ENCODE results near the gene EFCC1. TPM values are rescaled to one million over a fixed set of nuclear protein-coding genes. Genes with fewer than 3 reads are reported as not detected.

The EFCC1 gene
- total and polyA plus RNA-seq, 3 donors from 2014 or later, result 2.6 to 2.9 (median 2.8) TPM

DNA sequence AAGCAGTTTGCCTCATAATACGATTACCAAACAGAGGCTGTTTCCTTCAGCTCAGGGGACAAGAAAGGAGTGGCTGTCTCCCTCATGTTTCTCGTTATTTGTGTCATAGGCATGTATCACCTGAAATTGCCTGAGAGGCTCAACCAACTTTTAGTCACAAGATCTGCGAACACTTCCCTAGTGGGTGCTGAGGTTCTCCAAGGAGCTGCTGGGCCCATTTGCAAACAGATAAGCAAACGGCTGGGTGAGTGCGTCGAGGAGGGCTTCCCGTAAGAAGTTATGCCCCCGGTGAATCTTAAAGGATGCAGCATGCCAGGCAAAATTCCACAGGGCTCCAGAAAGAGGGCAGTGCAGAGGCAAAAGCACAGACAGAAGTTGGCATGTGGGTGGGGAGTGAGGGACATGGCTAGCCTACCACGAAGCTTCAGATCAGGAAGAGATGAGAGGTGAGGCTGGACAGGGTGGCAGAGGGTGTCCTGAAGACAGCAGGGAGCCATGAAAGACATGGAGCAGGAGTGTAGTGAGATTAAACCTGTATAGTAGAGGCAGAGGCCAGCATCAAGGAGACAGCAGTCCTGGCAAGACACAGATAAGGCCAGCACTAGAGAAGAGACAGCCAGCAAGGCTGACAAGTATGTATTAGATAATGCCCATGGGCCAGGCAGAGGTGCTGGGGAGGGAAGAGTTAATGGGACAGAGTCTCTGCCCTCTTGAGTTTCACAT lies 55.5 kb downstream of the EFCC1 start:
- H3K27ac ChIP-seq, result no peak overlapping the region
- no peak overlapping the region for H3K4me3 ChIP-seq
- no peaks in the 10 kb centered on the region for H3K9me3 ChIP-seq
- H3K4me1 ChIP-seq, result peaks cover 22% of the 10 kb centered on the region
- no peak for DNase-seq
- H3K27me3 ChIP-seq, result no peaks in the 10 kb centered on the region
- intact Hi-C loops (cut with DNase I; ENCODE audit: low total_unique reads), result no loop called here
- WGBS, 2 donors, result 59 to 71% methylated on average over 9 of the region's 9 CpGs
- TF ChIP-seq POLR2A (IDR thresholded peaks at IDR 0.05), result no peak
- TF ChIP-seq, protein P1, sequence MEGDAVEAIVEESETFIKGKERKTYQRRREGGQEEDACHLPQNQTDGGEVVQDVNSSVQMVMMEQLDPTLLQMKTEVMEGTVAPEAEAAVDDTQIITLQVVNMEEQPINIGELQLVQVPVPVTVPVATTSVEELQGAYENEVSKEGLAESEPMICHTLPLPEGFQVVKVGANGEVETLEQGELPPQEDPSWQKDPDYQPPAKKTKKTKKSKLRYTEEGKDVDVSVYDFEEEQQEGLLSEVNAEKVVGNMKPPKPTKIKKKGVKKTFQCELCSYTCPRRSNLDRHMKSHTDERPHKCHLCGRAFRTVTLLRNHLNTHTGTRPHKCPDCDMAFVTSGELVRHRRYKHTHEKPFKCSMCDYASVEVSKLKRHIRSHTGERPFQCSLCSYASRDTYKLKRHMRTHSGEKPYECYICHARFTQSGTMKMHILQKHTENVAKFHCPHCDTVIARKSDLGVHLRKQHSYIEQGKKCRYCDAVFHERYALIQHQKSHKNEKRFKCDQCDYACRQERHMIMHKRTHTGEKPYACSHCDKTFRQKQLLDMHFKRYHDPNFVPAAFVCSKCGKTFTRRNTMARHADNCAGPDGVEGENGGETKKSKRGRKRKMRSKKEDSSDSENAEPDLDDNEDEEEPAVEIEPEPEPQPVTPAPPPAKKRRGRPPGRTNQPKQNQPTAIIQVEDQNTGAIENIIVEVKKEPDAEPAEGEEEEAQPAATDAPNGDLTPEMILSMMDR (IDR thresholded peaks at IDR 0.05), result no peak
- no peaks in the 10 kb centered on the region for H3K36me3 ChIP-seq (ENCODE audit: low read depth, missing control alignments)

DNA sequence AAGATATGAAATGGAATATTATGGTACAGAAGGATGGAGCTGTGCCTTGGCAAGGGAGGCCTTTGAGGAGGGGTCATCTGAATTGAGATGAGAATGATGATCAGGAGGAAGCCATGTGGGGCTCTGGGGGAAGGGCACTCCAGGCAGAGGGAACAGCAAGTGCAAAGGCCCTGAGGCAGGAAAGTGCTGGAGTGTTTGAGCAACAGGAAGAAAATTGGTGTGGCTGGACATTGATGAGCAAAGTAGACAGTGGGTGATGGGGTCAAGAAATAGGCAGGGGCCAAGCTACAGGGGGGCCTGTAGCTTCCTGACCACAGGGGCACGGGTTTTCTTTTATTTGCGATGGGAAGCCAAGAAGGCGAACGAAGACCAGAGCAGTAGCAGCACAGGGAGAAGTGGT lies 56.1 kb downstream of the EFCC1 start:
- TF ChIP-seq, protein P1 (IDR thresholded peaks at IDR 0.05), result no peak
- no peak for TF ChIP-seq POLR2A (IDR thresholded peaks at IDR 0.05)
- no peak for DNase-seq
- H3K36me3 ChIP-seq (ENCODE audit: low read depth, missing control alignments), result no peaks in the 10 kb centered on the region
- H3K4me3 ChIP-seq, result no peak overlapping the region
- H3K27ac ChIP-seq, result no peak overlapping the region
- H3K9me3 ChIP-seq, result no peaks in the 10 kb centered on the region
- intact Hi-C loops (cut with DNase I; ENCODE audit: low total_unique reads), result no loop called here
- 92 to 96% methylated on average over 4 of the region's 4 CpGs for WGBS, 2 donors
- no peaks in the 10 kb centered on the region for H3K27me3 ChIP-seq
- peaks cover 22% of the 10 kb centered on the region for H3K4me1 ChIP-seq

DNA sequence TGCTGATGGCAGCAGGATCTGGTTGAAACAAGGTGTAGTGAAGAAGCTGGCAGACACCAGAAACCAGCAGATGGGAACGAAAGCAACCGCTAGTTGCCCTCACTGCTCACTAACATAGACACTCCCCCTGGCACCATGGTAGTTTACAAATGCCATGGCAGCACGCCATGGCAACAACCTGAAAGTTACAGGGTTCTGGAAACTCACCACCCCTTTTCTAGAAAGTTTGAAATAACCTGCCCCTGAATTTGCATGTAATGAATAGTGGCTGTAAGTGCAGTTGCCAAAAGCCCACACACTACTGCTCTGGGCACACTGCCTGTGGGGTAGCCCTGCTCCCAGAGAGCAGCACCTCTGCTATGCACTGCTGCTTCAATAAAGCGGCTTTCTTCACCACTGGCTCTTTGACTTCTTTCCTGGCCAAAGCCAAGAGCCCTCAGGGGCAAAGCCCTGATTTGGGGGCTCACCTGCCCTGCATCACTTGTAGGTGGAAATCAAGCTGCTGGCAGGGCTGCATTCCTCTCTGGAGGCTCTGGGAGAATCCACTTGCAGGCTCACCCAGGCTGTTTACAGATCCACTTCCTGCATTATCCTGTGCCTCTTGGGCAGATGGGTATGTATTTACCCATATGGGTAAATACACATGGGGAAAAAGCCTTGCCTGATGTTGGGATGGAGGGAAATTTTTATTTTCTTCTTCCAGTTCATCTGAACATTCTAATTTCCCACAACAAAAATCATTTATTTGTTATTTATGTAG lies 57.5 kb downstream of the EFCC1 start:
- DNase-seq, result peak; percentile 44
- WGBS, 2 donors, result 65 to 73% methylated on average over 3 to 4 of the region's 4 CpGs

DNA sequence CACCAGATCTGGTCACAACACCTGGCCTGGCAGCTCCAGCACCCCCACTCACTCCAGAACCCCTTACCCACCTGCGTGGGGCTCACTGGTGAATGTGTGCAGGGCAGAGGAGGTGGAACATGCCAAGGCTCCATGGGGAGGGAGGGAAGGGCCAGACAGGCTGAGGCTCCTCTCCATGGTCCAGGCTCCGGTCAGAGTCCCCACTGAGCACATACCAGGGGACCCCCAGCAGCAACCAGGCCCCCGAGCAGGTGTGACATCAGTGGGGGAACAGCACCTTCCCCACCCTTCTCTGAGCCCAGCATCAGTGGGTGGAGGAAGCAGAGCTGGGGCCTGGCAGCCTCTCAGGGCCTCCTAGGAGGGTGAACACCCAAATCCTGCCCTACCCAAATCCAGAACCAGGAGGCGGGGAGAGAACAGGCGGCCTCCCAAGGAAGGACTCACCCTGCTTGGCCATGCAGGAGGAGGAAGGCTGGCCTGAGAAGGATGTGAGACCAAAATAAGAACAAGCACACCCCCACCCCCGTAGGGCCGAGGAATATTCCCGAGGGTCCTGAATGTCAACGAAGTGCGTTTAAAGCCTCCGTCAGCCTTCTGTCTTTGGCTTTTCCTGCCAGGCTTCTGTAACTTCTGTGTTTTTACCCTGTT lies 58.3 kb downstream of the EFCC1 start:
- no peak overlapping the region for H3K4me3 ChIP-seq
- H3K27ac ChIP-seq, result no peak overlapping the region
- no peaks in the 10 kb centered on the region for H3K36me3 ChIP-seq (ENCODE audit: low read depth, missing control alignments)
- no peak for DNase-seq
- intact Hi-C loops (cut with DNase I; ENCODE audit: low total_unique reads), result no loop called here
- no peaks in the 10 kb centered on the region for H3K9me3 ChIP-seq
- no peak for TF ChIP-seq POLR2A (IDR thresholded peaks at IDR 0.05)
- TF ChIP-seq, protein P1 (IDR thresholded peaks at IDR 0.05), result no peak
- WGBS, 2 donors, result 85 to 93% methylated on average over 10 to 11 of the region's 11 CpGs
- no peaks in the 10 kb centered on the region for H3K27me3 ChIP-seq
- peaks cover 3% of the 10 kb centered on the region for H3K4me1 ChIP-seq

More for the DNA sequence above, 57.5 kb downstream of the EFCC1 start:
- no peaks in the 10 kb centered on the region for H3K36me3 ChIP-seq (ENCODE audit: low read depth, missing control alignments)
- no peaks in the 10 kb centered on the region for H3K27me3 ChIP-seq
- no peak overlapping the region for H3K27ac ChIP-seq
- TF ChIP-seq, protein P1 (IDR thresholded peaks at IDR 0.05), result no peak
- TF ChIP-seq POLR2A (IDR thresholded peaks at IDR 0.05), result no peak
- intact Hi-C loops (cut with DNase I; ENCODE audit: low total_unique reads), result no loop called here
- peaks cover 11% of the 10 kb centered on the region for H3K4me1 ChIP-seq
- no peaks in the 10 kb centered on the region for H3K9me3 ChIP-seq
- H3K4me3 ChIP-seq, result no peak overlapping the region
